ENCODE data around the gene PALLD. TPM values are rescaled to one million over a fixed set of nuclear protein-coding genes. Genes with fewer than 3 reads are reported as not detected.

PALLD gene
- total and polyA plus RNA-seq, 9 donors, result 86.1 to 155 (median 146) TPM

- no peaks in the 10 kb centered on the region for H3K36me3 ChIP-seq (ENCODE audit: control insufficient read depth, insufficient read depth, low read length)
- H3K27ac ChIP-seq (ENCODE audit: low read length), result no peak overlapping the region
- no peaks in the 10 kb centered on the region for H3K4me1 ChIP-seq (ENCODE audit: control insufficient read depth, insufficient read depth, low read length)
- no peaks in the 10 kb centered on the region for H3K27me3 ChIP-seq (ENCODE audit: control insufficient read depth, insufficient read depth, low read length)
- no peak overlapping the region for H3K4me3 ChIP-seq (ENCODE audit: low read length)
- H3K9me3 ChIP-seq (replicated peaks; ENCODE audit: control insufficient read depth, low read depth, low read length), result peaks cover 3% of the 10 kb centered on the region
- 100% methylated on average over 1 of the region's 3 CpGs for WGBS (ENCODE audit: insufficient coverage)
- peak; percentile 38 for DNase-seq
Observed at GRCh38 chr4:168743601-168744000, 246.7 kb downstream of the PALLD start.

GRCh38 chr4:168744021-168744420, 247.2 kb downstream of the PALLD start:
- H3K9me3 ChIP-seq (replicated peaks; ENCODE audit: control insufficient read depth, low read depth, low read length), result peaks cover 4% of the 10 kb centered on the region
- WGBS (ENCODE audit: insufficient coverage), result no CpG with 5 or more reads among the region's 5 CpGs

DNA sequence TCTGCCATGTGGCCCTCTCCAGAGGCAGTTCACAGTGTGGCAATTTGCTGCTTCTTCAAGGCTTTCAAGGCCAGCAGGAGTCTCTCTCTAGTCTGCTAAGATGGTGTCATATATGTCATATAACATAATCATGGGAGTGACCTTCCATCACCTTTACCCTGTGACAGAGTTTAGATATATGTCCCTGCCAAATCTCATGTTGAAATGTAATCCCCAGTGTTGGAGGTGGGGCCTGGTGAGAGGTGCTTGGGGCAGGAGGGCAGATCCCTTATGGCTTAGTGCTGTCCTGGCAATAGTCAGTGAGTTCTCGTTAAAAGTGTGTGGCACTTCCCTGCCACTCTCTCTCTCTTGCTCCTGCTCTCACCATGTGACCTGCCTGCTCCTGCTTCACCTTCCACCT, 252.0 kb downstream of the PALLD start:
- no peaks in the 10 kb centered on the region for H3K27me3 ChIP-seq (ENCODE audit: control insufficient read depth, insufficient read depth, low read length)
- H3K27ac ChIP-seq (ENCODE audit: low read length), result no peak overlapping the region
- no peaks in the 10 kb centered on the region for H3K4me1 ChIP-seq (ENCODE audit: control insufficient read depth, insufficient read depth, low read length)
- H3K9me3 ChIP-seq (replicated peaks; ENCODE audit: control insufficient read depth, low read depth, low read length), result peaks cover 4% of the 10 kb centered on the region
- DNase-seq, result no peak
- WGBS (ENCODE audit: insufficient coverage), result 80% methylated on average over 1 of the region's 1 CpG
- no peaks in the 10 kb centered on the region for H3K36me3 ChIP-seq (ENCODE audit: control insufficient read depth, insufficient read depth, low read length)
- H3K4me3 ChIP-seq (ENCODE audit: low read length), result no peak overlapping the region

More at GRCh38 chr4:168744021-168744420, 247.2 kb downstream of the PALLD start:
- Histone ChIP-seq H3K27ac (ENCODE audit: low read length) (no peak overlapping the region), H3K4me1 (ENCODE audit: control insufficient read depth, insufficient read depth, low read length) (no peaks in the 10 kb centered on the region), H3K36me3 (ENCODE audit: control insufficient read depth, insufficient read depth, low read length) (no peaks in the 10 kb centered on the region), H3K27me3 (ENCODE audit: control insufficient read depth, insufficient read depth, low read length) (no peaks in the 10 kb centered on the region), H3K4me3 (ENCODE audit: low read length) (no peak overlapping the region)
- DNase-seq, result peak; percentile 47

DNA sequence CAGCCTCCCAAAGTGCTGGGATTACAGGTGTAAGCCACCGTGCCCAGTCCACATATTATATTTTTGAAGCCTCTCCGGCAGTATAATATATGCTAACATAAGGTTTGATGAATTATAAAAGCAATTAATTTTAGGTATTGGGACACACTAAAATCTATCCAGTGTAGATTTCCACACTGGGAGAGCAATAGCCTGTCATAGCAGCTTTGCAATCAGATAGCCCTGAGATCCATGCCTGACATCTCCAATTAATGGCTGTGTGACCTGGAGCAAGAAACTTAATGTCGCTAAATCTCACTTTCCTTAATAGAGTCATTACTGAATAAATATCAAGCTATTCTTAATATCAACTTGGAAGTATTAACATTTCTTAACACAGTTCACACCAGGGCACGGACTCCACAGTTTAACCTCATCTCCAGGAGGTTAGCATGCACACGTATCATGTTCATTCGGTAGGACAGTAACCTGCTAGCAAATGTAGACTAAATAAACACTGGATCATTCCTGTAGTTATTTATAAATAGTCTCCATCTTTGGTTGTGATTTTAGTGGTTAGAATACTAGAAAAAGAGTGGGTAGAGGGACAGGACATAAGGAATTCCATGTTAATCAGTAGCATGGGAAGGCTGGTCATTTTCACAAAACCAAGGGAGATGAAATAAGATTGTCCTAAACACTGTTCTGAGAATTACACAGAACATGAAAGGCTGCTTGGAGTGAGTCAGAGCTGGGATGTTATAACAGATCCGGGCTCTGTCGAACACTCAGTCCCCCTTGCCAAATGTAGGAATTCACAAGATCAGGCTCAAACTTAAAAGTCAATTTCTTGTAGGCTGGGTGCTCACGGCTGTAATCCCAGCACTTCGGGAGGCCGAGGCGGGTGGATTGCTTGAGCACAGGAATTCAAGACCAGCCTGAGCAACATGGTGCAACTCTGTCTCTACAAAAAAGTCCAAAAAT, 254.7 kb downstream of the PALLD start:
- H3K27me3 ChIP-seq (ENCODE audit: control insufficient read depth, insufficient read depth, low read length), result no peaks in the 10 kb centered on the region
- peaks cover 4% of the 10 kb centered on the region for H3K9me3 ChIP-seq (replicated peaks; ENCODE audit: control insufficient read depth, low read depth, low read length)
- no peak overlapping the region for H3K4me3 ChIP-seq (ENCODE audit: low read length)
- DNase-seq, result no peak
- H3K27ac ChIP-seq (ENCODE audit: low read length), result no peak overlapping the region
- no peaks in the 10 kb centered on the region for H3K36me3 ChIP-seq (ENCODE audit: control insufficient read depth, insufficient read depth, low read length)
- WGBS (ENCODE audit: insufficient coverage), result 63% methylated on average over 6 of the region's 12 CpGs
- H3K4me1 ChIP-seq (ENCODE audit: control insufficient read depth, insufficient read depth, low read length), result no peaks in the 10 kb centered on the region

DNA sequence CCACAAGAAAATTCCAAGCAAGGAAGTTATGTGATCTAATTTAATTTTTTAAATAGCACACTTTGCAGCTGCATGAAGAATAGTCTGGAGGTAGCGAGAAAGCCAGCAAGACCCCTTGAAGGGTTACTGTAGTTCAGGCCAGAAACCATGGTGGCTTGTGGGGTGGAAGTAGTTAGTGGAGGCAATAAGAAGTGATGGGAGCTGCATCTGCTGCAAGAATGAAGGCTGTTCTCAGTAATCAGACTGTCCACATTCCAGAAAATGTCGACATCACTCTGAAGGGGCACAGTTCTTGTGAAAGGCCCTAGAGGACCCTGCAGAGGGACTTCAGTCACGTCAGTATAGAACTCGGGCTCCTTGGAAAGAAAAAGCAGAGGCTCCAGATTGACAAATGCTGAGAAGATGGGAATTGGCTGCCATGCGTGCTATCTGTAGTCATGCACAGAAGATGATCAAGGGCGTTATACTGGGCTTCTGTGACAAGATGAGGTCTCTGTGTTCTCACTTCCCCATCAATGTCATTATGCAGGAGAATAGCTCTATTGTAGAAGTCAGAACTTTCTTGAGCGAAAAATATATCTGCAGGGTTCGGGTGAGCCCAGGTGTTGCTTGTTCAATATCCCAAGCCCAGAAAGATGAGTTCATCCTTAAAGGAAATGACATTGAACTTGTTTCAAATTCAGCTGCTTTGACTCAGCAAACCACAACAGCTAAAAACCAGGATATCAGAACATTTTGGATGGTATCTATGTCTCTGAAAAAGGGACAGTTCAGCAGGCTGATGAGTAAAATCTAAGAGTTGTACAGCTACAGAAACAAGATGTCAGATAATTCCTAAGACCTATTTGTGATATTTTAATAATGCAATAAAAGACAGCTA, 259.0 kb downstream of the PALLD start:
- WGBS (ENCODE audit: insufficient coverage), result 89% methylated on average over 7 of the region's 8 CpGs
- no peaks in the 10 kb centered on the region for H3K36me3 ChIP-seq (ENCODE audit: control insufficient read depth, insufficient read depth, low read length)
- DNase-seq, result no peak

GRCh38 chr4:168757500-168757899, 260.6 kb downstream of the PALLD start:
- Histone ChIP-seq H3K4me1 (ENCODE audit: control insufficient read depth, insufficient read depth, low read length) (peaks cover 2% of the 10 kb centered on the region), H3K4me3 (ENCODE audit: low read length) (no peak overlapping the region), H3K9me3 (replicated peaks; ENCODE audit: control insufficient read depth, low read depth, low read length) (no peaks in the 10 kb centered on the region), H3K27ac (ENCODE audit: low read length) (peak overlapping the region; percentile 87), H3K27me3 (ENCODE audit: control insufficient read depth, insufficient read depth, low read length) (no peaks in the 10 kb centered on the region), H3K36me3 (ENCODE audit: control insufficient read depth, insufficient read depth, low read length) (no peaks in the 10 kb centered on the region)
- no peak for DNase-seq
- 85% methylated on average over 5 of the region's 8 CpGs for WGBS (ENCODE audit: insufficient coverage)

More for the DNA sequence above, 259.0 kb downstream of the PALLD start:
- no peak overlapping the region for H3K27ac ChIP-seq (ENCODE audit: low read length)
- no peak overlapping the region for H3K4me3 ChIP-seq (ENCODE audit: low read length)
- H3K4me1 ChIP-seq (ENCODE audit: control insufficient read depth, insufficient read depth, low read length), result peaks cover 2% of the 10 kb centered on the region
- H3K27me3 ChIP-seq (ENCODE audit: control insufficient read depth, insufficient read depth, low read length), result no peaks in the 10 kb centered on the region
- no peaks in the 10 kb centered on the region for H3K9me3 ChIP-seq (replicated peaks; ENCODE audit: control insufficient read depth, low read depth, low read length)

GRCh38 chr4:168758351-168758876, 261.6 kb downstream of the PALLD start:
- H3K4me1 ChIP-seq (ENCODE audit: control insufficient read depth, insufficient read depth, low read length), result peaks cover 2% of the 10 kb centered on the region
- no peaks in the 10 kb centered on the region for H3K27me3 ChIP-seq (ENCODE audit: control insufficient read depth, insufficient read depth, low read length)
- H3K36me3 ChIP-seq (ENCODE audit: control insufficient read depth, insufficient read depth, low read length), result peaks cover 2% of the 10 kb centered on the region
- no peak overlapping the region for H3K4me3 ChIP-seq (ENCODE audit: low read length)
- H3K27ac ChIP-seq (ENCODE audit: low read length), result peak overlapping the region; percentile 87
- peak; percentile 89 for DNase-seq
- WGBS (ENCODE audit: insufficient coverage), result 40% methylated on average over 1 of the region's 4 CpGs
- no peaks in the 10 kb centered on the region for H3K9me3 ChIP-seq (replicated peaks; ENCODE audit: control insufficient read depth, low read depth, low read length)

DNA sequence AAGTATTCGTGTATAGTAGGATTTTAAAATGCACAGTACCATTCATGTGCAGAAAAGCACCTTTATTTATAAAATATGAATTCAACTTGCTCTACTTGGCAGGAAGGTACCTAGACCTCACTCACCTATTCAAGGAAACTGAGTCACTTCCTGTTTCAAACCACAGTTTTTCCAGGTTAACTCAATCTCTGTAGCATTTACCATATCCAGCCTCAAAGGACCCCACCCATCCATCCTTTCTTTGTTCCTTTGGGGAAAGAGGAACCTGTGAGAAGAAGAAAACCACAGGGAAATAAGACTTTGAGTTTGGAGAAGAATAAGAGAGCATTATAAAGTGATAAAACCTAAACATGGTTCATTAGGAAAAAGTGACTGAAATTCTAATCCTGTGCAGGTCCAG, 262.5 kb downstream of the PALLD start:
- Histone ChIP-seq H3K27ac (ENCODE audit: low read length) (no peak overlapping the region), H3K4me3 (ENCODE audit: low read length) (no peak overlapping the region), H3K27me3 (ENCODE audit: control insufficient read depth, insufficient read depth, low read length) (no peaks in the 10 kb centered on the region), H3K9me3 (replicated peaks; ENCODE audit: control insufficient read depth, low read depth, low read length) (no peaks in the 10 kb centered on the region), H3K4me1 (ENCODE audit: control insufficient read depth, insufficient read depth, low read length) (peaks cover 2% of the 10 kb centered on the region), H3K36me3 (ENCODE audit: control insufficient read depth, insufficient read depth, low read length) (peaks cover 2% of the 10 kb centered on the region)
- no peak for DNase-seq
- no CpG with 5 or more reads among the region's 1 CpG for WGBS (ENCODE audit: insufficient coverage)

DNA sequence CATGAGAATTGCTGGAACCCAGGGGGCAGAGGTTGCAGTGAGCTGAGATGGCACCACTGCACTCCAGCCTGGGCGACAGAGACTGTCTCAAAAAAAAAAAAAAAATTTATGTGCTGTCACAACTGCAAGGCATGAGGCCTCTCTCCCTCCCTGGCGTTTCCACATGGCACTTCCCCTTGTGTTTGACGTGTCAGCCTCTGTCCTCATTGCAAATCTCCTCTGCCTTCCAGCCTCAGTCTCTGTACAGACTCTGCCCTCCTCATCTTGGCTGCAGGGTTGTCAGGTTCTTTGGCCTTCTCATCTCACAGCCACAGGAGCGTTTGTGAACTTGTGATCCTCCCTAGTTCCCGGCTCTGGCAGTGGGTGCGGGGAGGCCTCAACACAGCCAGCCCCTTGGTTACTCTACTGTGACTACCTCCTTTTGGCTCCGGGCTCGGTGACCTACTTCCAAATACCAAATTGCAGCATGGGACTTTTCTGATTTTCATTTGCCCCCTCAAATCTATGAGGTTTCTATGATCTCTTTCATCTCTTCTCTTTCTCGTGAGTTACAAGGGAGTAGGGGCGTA, 263.2 kb downstream of the PALLD start:
- WGBS (ENCODE audit: insufficient coverage), result 77% methylated on average over 8 of the region's 10 CpGs
- Histone ChIP-seq H3K9me3 (replicated peaks; ENCODE audit: control insufficient read depth, low read depth, low read length) (no peaks in the 10 kb centered on the region), H3K27ac (ENCODE audit: low read length) (peak overlapping the region; percentile 16), H3K36me3 (ENCODE audit: control insufficient read depth, insufficient read depth, low read length) (peaks cover 2% of the 10 kb centered on the region), H3K27me3 (ENCODE audit: control insufficient read depth, insufficient read depth, low read length) (no peaks in the 10 kb centered on the region), H3K4me3 (ENCODE audit: low read length) (no peak overlapping the region), H3K4me1 (ENCODE audit: control insufficient read depth, insufficient read depth, low read length) (peaks cover 2% of the 10 kb centered on the region)
- no peak for DNase-seq
